Adrenal gland (tissue), 5 donors: ENCODE results near the gene NMUR1.

Experiments
- CTCF ChIP-seq, 6 experiments: fragments of 450-650 bp in 4 of 6; fragments of 200-600 bp in 2 of 6; sonication (generic) in 1 of 6; IDR thresholded peaks; 1 replicate in 5 of 6; 2 replicates in 1 of 6; pipeline versions ENCODE4 v1.5.1 to v1.8.0; 2016 to 2021; ENCODE audit warnings: antibody characterized with exemption in 6 of 6, mild to moderate bottlenecking in 2 of 6, moderate library complexity in 1 of 6
- POLR2A ChIP-seq, 2 donors: fragments of 450-650 bp; IDR thresholded peaks; one replicate each; pipeline ENCODE4 v1.6.1; 2017; ENCODE audit warnings: antibody characterized with exemption in 2 of 2, mild to moderate bottlenecking in 2 of 2, moderate library complexity in 1 of 2
- donor health status: DM: no; HTN: no; CAD: no.

GRCh38 chr2:231476920-231477319, 53.3 kb downstream of the NMUR1 start:
- no peak for TF ChIP-seq POLR2A (IDR thresholded peaks at IDR 0.05)
- TF ChIP-seq CTCF (IDR thresholded peaks at IDR 0.05) = no peak
